ENCODE data around the gene ATP2A3. TPM values are rescaled to one million over a fixed set of nuclear protein-coding genes. Genes with fewer than 3 reads are reported as not detected.

ATP2A3 gene
- total and polyA plus RNA-seq, 12 donors, result 1.3 to 29.1 (median 15.9) TPM

- H3K9me3 ChIP-seq (replicated peaks in 1 of 3), result no peaks in the 10 kb centered on the region
- H3K36me3 ChIP-seq (replicated peaks in 1 of 2), result peaks cover 0 to 38% of the 10 kb centered on the region in 2 donors
- intact Hi-C loops (cut with DNase I), result loop anchor here in 1 of 2 donors (2.0 to 5.0 kb wide), 2 partner anchors 69 to 86 kb away; partner anchors contain the start of gene P2RX1
- H3K4me3 ChIP-seq, result no peak overlapping the region
- 76 to 88% (median 81%) methylated on average over 28 to 46 of the region's 46 CpGs for WGBS, 4 donors
- H3K4me1 ChIP-seq (replicated peaks in 1 of 2), result peaks cover 0 to 8% of the 10 kb centered on the region in 2 donors
- H3K27me3 ChIP-seq, result peaks cover 3% of the 10 kb centered on the region
- DNase-seq, result peak in 1 of 7 donors; percentile 55
- no peak overlapping the region for H3K27ac ChIP-seq
- no peak for TF ChIP-seq POLR2A (IDR thresholded peaks at IDR 0.05)
These were observed 39.5 kb upstream of the ATP2A3 start for GRCh38 chr17:4003501-4004421.

GRCh38 chr17:4003131-4003500 is 38.9 kb upstream of the ATP2A3 start:
- Histone ChIP-seq H3K4me1 (replicated peaks in 1 of 2) (peaks cover 0 to 8% of the 10 kb centered on the region in 2 donors), H3K27me3 (peaks cover 3% of the 10 kb centered on the region), H3K36me3 (replicated peaks in 1 of 2) (peaks cover 0 to 33% of the 10 kb centered on the region in 2 donors), H3K27ac (no peak overlapping the region), H3K4me3 (no peak overlapping the region), H3K9me3 (replicated peaks in 1 of 3) (no peaks in the 10 kb centered on the region)
- WGBS, 4 donors, result 86 to 97% (median 89%) methylated on average over 7 to 21 of the region's 21 CpGs
- DNase-seq, result peak in 1 of 7 donors; percentile 54
- TF ChIP-seq CTCF (IDR thresholded peaks at IDR 0.05) (no peak), POLR2A (IDR thresholded peaks at IDR 0.05) (no peak)
- intact Hi-C loops (cut with DNase I), result loop anchor here in 1 of 2 donors (5.0 kb wide), 1 partner anchor 86 kb away; the partner anchor contains the start of gene P2RX1

- 72 to 80% (median 76%) methylated on average over 13 of the region's 13 CpGs for WGBS, 4 donors
- Histone ChIP-seq H3K27me3 (peaks cover 3% of the 10 kb centered on the region), H3K4me3 (no peak overlapping the region), H3K36me3 (replicated peaks in 1 of 2) (peaks cover 0 to 13% of the 10 kb centered on the region in 2 donors), H3K4me1 (replicated peaks in 1 of 2) (peaks cover 0 to 8% of the 10 kb centered on the region in 2 donors), H3K27ac (no peak overlapping the region), H3K9me3 (replicated peaks in 1 of 3) (no peaks in the 10 kb centered on the region)
- DNase-seq, result peak in 1 of 7 donors; percentile 34
- no peak for TF ChIP-seq CTCF (IDR thresholded peaks at IDR 0.05)
- no peak for TF ChIP-seq POLR2A (IDR thresholded peaks at IDR 0.05)
- intact Hi-C loops (cut with DNase I), result loop anchor here in 1 of 2 donors (5.0 kb wide), 1 partner anchor 84 kb away; the partner anchor contains the start of gene P2RX1
These were observed 36.9 kb upstream of the ATP2A3 start for GRCh38 chr17:4001048-4001590.

GRCh38 chr17:3998436-3998835 is 34.2 kb upstream of the ATP2A3 start:
- 92 to 99% (median 94%) methylated on average over 4 of the region's 4 CpGs for WGBS, 4 donors
- Histone ChIP-seq H3K4me1 (replicated peaks in 1 of 2) (no peaks in the 10 kb centered on the region), H3K36me3 (replicated peaks in 1 of 2) (no peaks in the 10 kb centered on the region), H3K27me3 (peaks cover 3% of the 10 kb centered on the region), H3K27ac (no peak overlapping the region), H3K9me3 (replicated peaks in 1 of 3) (no peaks in the 10 kb centered on the region), H3K4me3 (no peak overlapping the region)
- intact Hi-C loops (cut with DNase I), result no loop called here
- TF ChIP-seq POLR2A (IDR thresholded peaks at IDR 0.05) (no peak), CTCF (IDR thresholded peaks at IDR 0.05) (no peak)
- peak in 1 of 7 donors; percentile 25 for DNase-seq

Data from adrenal gland (tissue), 12 donors.